SK-N-SH (cell line): ENCODE results near the gene NCKAP5.

Experiments
- CTCF ChIP-seq: fragments of 200-600 bp; sonication (generic); IDR thresholded peaks from 2 replicates; pipeline ENCODE4 v1.6.1; 2017; ENCODE audit warnings: antibody characterized with exemption, mild to moderate bottlenecking, moderate library complexity
- MAX ChIP-seq: IDR thresholded peaks from 2 replicates; pipeline ENCODE4 v1.4.0; 2012; ENCODE audit warnings: low read depth
- TCF12 ChIP-seq: IDR thresholded peaks from 2 replicates; pipeline ENCODE4 v1.4.0; 2012
- YY1 ChIP-seq: IDR thresholded peaks from 2 replicates; pipeline ENCODE4 v1.4.0; 2012; ENCODE audit warnings: low read depth, mild to moderate bottlenecking

- TF ChIP-seq CTCF (no peak), YY1 (no peak), MAX (no peak), TCF12 (no peak)
Observed at GRCh38 chr2:133255360-133255759, 312.9 kb downstream of the NCKAP5 start.
